Activated T-cell treated with anti-CD3 and anti-CD28 coated beads, Interleukin-2, amount 50 U/mL, for 72 hours (primary cell): ENCODE measurements around the gene ITPR1. TPM values are rescaled to one million over a fixed set of nuclear protein-coding genes. Genes with fewer than 3 reads are reported as not detected.
"Not testable (repeated sequence)": the region's sequence is repeated elsewhere in the genome, so short reads cannot be mapped to it uniquely, and the experiment has no call there.

ENCODE experiments used
- ATAC-seq, 2 donors: fragments of 150-1000 bp; cut with Tn5 transposase; replicated peaks in 1 of 2; 2 replicates each; pipeline ENCODE4 v1.10.0; 2021; ENCODE audit warnings: moderate library complexity in 2 of 2, mild to moderate bottlenecking in 1 of 2
- DNase-seq, 2 donors: peaks; one replicate each; pipeline ENCODE4 v3.0.0; 2021 to 2022; ENCODE audit warnings: mixed read lengths in 1 of 2
- H3K27ac Mint-ChIP-seq: one replicate; pipeline ENCODE4 v1.8.0; 2022; ENCODE audit warnings: mild to moderate bottlenecking, moderate library complexity, mixed read lengths
- H3K27me3 Mint-ChIP-seq: one replicate; pipeline ENCODE4 v1.8.0; 2022; ENCODE audit warnings: low read depth, mixed read lengths
- H3K36me3 Mint-ChIP-seq, 2 donors: one replicate each; pipeline ENCODE4 v1.8.0; 2022; ENCODE audit warnings: mixed read lengths in 2 of 2, mild to moderate bottlenecking in 1 of 2; ENCODE audit not compliant: insufficient read depth in 2 of 2
- H3K4me1 Mint-ChIP-seq: one replicate; pipeline ENCODE4 v1.8.0; 2022; ENCODE audit warnings: low read depth, mixed read lengths
- H3K4me3 Mint-ChIP-seq, 2 donors: one replicate each; pipeline ENCODE4 v1.8.0; 2022; ENCODE audit warnings: mild to moderate bottlenecking in 2 of 2, mixed read lengths in 2 of 2, moderate library complexity in 2 of 2
- H3K9me3 Mint-ChIP-seq, 2 donors: one replicate each; pipeline ENCODE4 v1.8.0; 2022; ENCODE audit warnings: mixed read lengths in 2 of 2
- total RNA-seq, 2 donors: library from RNA; stranded (reverse); gene quantifications; one replicate each; pipeline ENCODE4 v1.2.3, GENCODE V29; 2022

Gene ITPR1
- total RNA-seq, 2 donors from 2014 or later, result 95.2 to 147 TPM

- DNase-seq (no peak), ATAC-seq (no peak)
- H3K27ac Mint-ChIP-seq, result no peak overlapping the region
- H3K4me1 Mint-ChIP-seq, result peaks cover 45% of the 10 kb centered on the region
- H3K9me3 Mint-ChIP-seq, result no peaks in the 10 kb centered on the region
- H3K36me3 Mint-ChIP-seq, result no peaks in the 10 kb centered on the region
- no peak overlapping the region for H3K4me3 Mint-ChIP-seq
- H3K27me3 Mint-ChIP-seq, result no peaks in the 10 kb centered on the region
These were observed 88.3 kb downstream of the ITPR1 start for GRCh38 chr3:4581498-4581897.

- Mint-ChIP-seq H3K4me1 (peaks cover 50% of the 10 kb centered on the region), H3K27me3 (no peaks in the 10 kb centered on the region), H3K9me3 (no peaks in the 10 kb centered on the region), H3K36me3 (no peaks in the 10 kb centered on the region), H3K27ac (no peak overlapping the region), H3K4me3 (no peak overlapping the region)
- ATAC-seq, result no peak
- no peak for DNase-seq
These were observed 88.9 kb downstream of the ITPR1 start for GRCh38 chr3:4581920-4582611.

GRCh38 chr3:4582624-4583023 is 89.5 kb downstream of the ITPR1 start:
- Mint-ChIP-seq H3K36me3 (no peaks in the 10 kb centered on the region), H3K4me1 (peaks cover 56% of the 10 kb centered on the region), H3K27me3 (no peaks in the 10 kb centered on the region), H3K4me3 (no peak overlapping the region), H3K9me3 (no peaks in the 10 kb centered on the region), H3K27ac (no peak overlapping the region)
- DNase-seq (no peak), ATAC-seq (no peak)

GRCh38 chr3:4583416-4583815 is 90.3 kb downstream of the ITPR1 start:
- Mint-ChIP-seq H3K27me3 (no peaks in the 10 kb centered on the region), H3K9me3 (no peaks in the 10 kb centered on the region), H3K4me3 (no peak overlapping the region), H3K36me3 (no peaks in the 10 kb centered on the region), H3K27ac (no peak overlapping the region), H3K4me1 (peaks cover 64% of the 10 kb centered on the region)
- ATAC-seq (no peak), DNase-seq (no peak)

- H3K36me3 Mint-ChIP-seq, result no peaks in the 10 kb centered on the region
- H3K9me3 Mint-ChIP-seq, result no peaks in the 10 kb centered on the region
- peaks cover 70% of the 10 kb centered on the region for H3K4me1 Mint-ChIP-seq
- H3K27ac Mint-ChIP-seq, result peak overlapping the region; percentile 21
- no peaks in the 10 kb centered on the region for H3K27me3 Mint-ChIP-seq
- H3K4me3 Mint-ChIP-seq, result peak overlapping the region; percentile 76 to 78
- peak; percentile 27 to 35 for DNase-seq
- ATAC-seq, result peak; percentile 67 to 70
These were observed 91.5 kb downstream of the ITPR1 start for GRCh38 chr3:4584456-4585249.

- Mint-ChIP-seq H3K4me1 (peaks cover 76% of the 10 kb centered on the region), H3K27me3 (no peaks in the 10 kb centered on the region), H3K36me3 (no peaks in the 10 kb centered on the region), H3K27ac (no peak overlapping the region), H3K9me3 (no peaks in the 10 kb centered on the region), H3K4me3 (no peak overlapping the region)
- ATAC-seq (no peak), DNase-seq (no peak)
These were observed 93.2 kb downstream of the ITPR1 start for GRCh38 chr3:4586381-4586780.

- peaks cover 73% of the 10 kb centered on the region for H3K4me1 Mint-ChIP-seq
- no peaks in the 10 kb centered on the region for H3K36me3 Mint-ChIP-seq
- H3K27me3 Mint-ChIP-seq, result no peaks in the 10 kb centered on the region
- no peaks in the 10 kb centered on the region for H3K9me3 Mint-ChIP-seq
- ATAC-seq (peak; percentile 57 to 71), DNase-seq (peak; percentile 44 to 59)
- H3K4me3 Mint-ChIP-seq, result peak overlapping the region; percentile 10 to 29
- no peak overlapping the region for H3K27ac Mint-ChIP-seq
These were observed 94.1 kb downstream of the ITPR1 start for GRCh38 chr3:4587061-4587837.

- peak overlapping the region in 1 of 2 donors; percentile 10 for H3K4me3 Mint-ChIP-seq
- ATAC-seq (peak; percentile 17 to 24), DNase-seq (no peak)
- H3K27ac Mint-ChIP-seq, result no peak overlapping the region
- H3K27me3 Mint-ChIP-seq, result no peaks in the 10 kb centered on the region
- no peaks in the 10 kb centered on the region for H3K9me3 Mint-ChIP-seq
- H3K36me3 Mint-ChIP-seq, result no peaks in the 10 kb centered on the region
- H3K4me1 Mint-ChIP-seq, result peaks cover 68% of the 10 kb centered on the region
These were observed 94.6 kb downstream of the ITPR1 start for GRCh38 chr3:4587838-4588105.

- H3K36me3 Mint-ChIP-seq, result no peaks in the 10 kb centered on the region
- H3K27ac Mint-ChIP-seq, result no peak overlapping the region
- ATAC-seq (peak; percentile 56), DNase-seq (peak in 1 of 2 donors; percentile 7)
- H3K4me1 Mint-ChIP-seq, result peaks cover 61% of the 10 kb centered on the region
- no peaks in the 10 kb centered on the region for H3K27me3 Mint-ChIP-seq
- H3K4me3 Mint-ChIP-seq, result peak overlapping the region; percentile 1 to 18
- H3K9me3 Mint-ChIP-seq, result no peaks in the 10 kb centered on the region
These were observed 95.3 kb downstream of the ITPR1 start for GRCh38 chr3:4588466-4588865.

- Mint-ChIP-seq H3K27me3 (no peaks in the 10 kb centered on the region), H3K4me1 (peaks cover 52% of the 10 kb centered on the region), H3K4me3 (no peak overlapping the region), H3K9me3 (no peaks in the 10 kb centered on the region), H3K27ac (peak overlapping the region; percentile 89), H3K36me3 (no peaks in the 10 kb centered on the region)
- no peak for ATAC-seq
- DNase-seq, result no peak
These were observed 96.4 kb downstream of the ITPR1 start for GRCh38 chr3:4589475-4590097.

- H3K4me1 Mint-ChIP-seq, result peaks cover 50% of the 10 kb centered on the region
These were observed 97.7 kb downstream of the ITPR1 start for GRCh38 chr3:4590849-4591248.

GRCh38 chr3:4591669-4592068 is 98.5 kb downstream of the ITPR1 start:
- DNase-seq (no peak), ATAC-seq (no peak)
- H3K4me1 Mint-ChIP-seq, result peaks cover 43% of the 10 kb centered on the region
- no peaks in the 10 kb centered on the region for H3K27me3 Mint-ChIP-seq
- no peak overlapping the region for H3K27ac Mint-ChIP-seq
- no peaks in the 10 kb centered on the region for H3K36me3 Mint-ChIP-seq
- H3K9me3 Mint-ChIP-seq, result no peaks in the 10 kb centered on the region
- no peak overlapping the region for H3K4me3 Mint-ChIP-seq

More at GRCh38 chr3:4590849-4591248, 97.7 kb downstream of the ITPR1 start:
- DNase-seq, H3K4me3 Mint-ChIP-seq, H3K27me3 Mint-ChIP-seq, ATAC-seq, H3K36me3 Mint-ChIP-seq, H3K9me3 Mint-ChIP-seq, H3K27ac Mint-ChIP-seq: not testable (repeated sequence)

- ATAC-seq, result no peak
- Mint-ChIP-seq H3K4me3 (no peak overlapping the region), H3K27ac (no peak overlapping the region), H3K9me3 (no peaks in the 10 kb centered on the region), H3K27me3 (no peaks in the 10 kb centered on the region), H3K4me1 (peaks cover 30% of the 10 kb centered on the region), H3K36me3 (no peaks in the 10 kb centered on the region)
- no peak for DNase-seq
These were observed 99.9 kb downstream of the ITPR1 start for GRCh38 chr3:4593014-4593413.
